IMR-90 (cell line): ENCODE measurements around the gene B3GNT5. TPM values are rescaled to one million over a fixed set of nuclear protein-coding genes. Genes with fewer than 3 reads are reported as not detected.

ENCODE experiments used
- ATAC-seq: fragments of 200-7000 bp; cut with Tn5 transposase; 2 replicates; pipeline ENCODE4 v1.9.1; 2020; ENCODE audit warnings: low read depth, mild to moderate bottlenecking, moderate library complexity
- BruUV-seq: library from RNA; stranded (reverse); fragments of 400-500 nt; replicated peaks from 2 replicates; lab custom pipeline; 2021; lab: Mats Ljungman, UMichigan
- CTCF ChIA-PET: fragments of 300-600 bp; formaldehyde crosslinking; extraction: SDS; loops from one replicate; lab custom pipeline; 2021; ENCODE audit warnings: antibody characterized with exemption; lab: Yijun Ruan, JAX
- POLR2A ChIA-PET: fragments of 300-600 bp; sonication (Branson Sonifier 250); formaldehyde crosslinking; loops from one replicate; lab custom pipeline; 2022; ENCODE audit warnings: antibody characterized with exemption; ENCODE audit not compliant: unreplicated experiment; lab: Charles Lee
- DNase-seq: peaks from one replicate; pipeline ENCODE4 v3.0.0; 2013
- H2AFZ ChIP-seq: replicated peaks from 2 replicates; pipeline ENCODE3; 2013; ENCODE audit warnings: low read length, mild to moderate bottlenecking; ENCODE audit not compliant: poor library complexity
- H2AK5ac ChIP-seq: 2 replicates; pipeline ENCODE4 v1.6.1; 2013; ENCODE audit warnings: low read depth, low read length, inconsistent platforms
- H2AK9ac ChIP-seq: replicated peaks from 2 replicates; pipeline ENCODE3; 2013; ENCODE audit warnings: mild to moderate bottlenecking, low read depth, low read length, moderate library complexity; ENCODE audit not compliant: poor library complexity
- H2BK120ac ChIP-seq: 2 replicates; pipeline ENCODE4 v1.6.1; 2013; ENCODE audit warnings: low read depth, low read length, inconsistent platforms
- H2BK15ac ChIP-seq: 3 replicates; pipeline ENCODE4 v1.6.1; 2013; ENCODE audit warnings: low read depth, low read length, inconsistent platforms
- H2BK20ac ChIP-seq: 2 replicates; pipeline ENCODE4 v1.6.1; 2013; ENCODE audit warnings: low read depth, mild to moderate bottlenecking, inconsistent platforms, low read length, moderate library complexity
- H2BK5ac ChIP-seq: 2 replicates; pipeline ENCODE4 v1.6.1; 2013; ENCODE audit warnings: mild to moderate bottlenecking, low read depth, low read length, inconsistent platforms; ENCODE audit not compliant: poor library complexity, severe bottlenecking
- H3K14ac ChIP-seq: replicated peaks from 2 replicates; pipeline ENCODE4 v1.6.1; 2013; ENCODE audit warnings: low read depth, low read length, inconsistent platforms
- H3K18ac ChIP-seq: 2 replicates; pipeline ENCODE4 v1.6.1; 2013; ENCODE audit warnings: low read depth, low read length, control low read depth
- H3K23ac ChIP-seq: 2 replicates; pipeline ENCODE4 v1.6.1; 2013; ENCODE audit warnings: low read depth, low read length, inconsistent platforms
- H3K27ac ChIP-seq: 2 replicates; pipeline ENCODE4 v1.5.1; 2013; ENCODE audit warnings: mild to moderate bottlenecking, control low read depth, low read length; ENCODE audit not compliant: insufficient read depth
- H3K27me3 ChIP-seq: 2 replicates; pipeline ENCODE4 v1.6.1; 2013; ENCODE audit warnings: low read length; ENCODE audit not compliant: control insufficient read depth, insufficient read depth
- H3K36me3 ChIP-seq: 2 replicates; pipeline ENCODE4 v1.6.1; 2013; ENCODE audit warnings: low read length, mixed read lengths; ENCODE audit not compliant: control insufficient read depth, insufficient read depth
- H3K4ac ChIP-seq: 2 replicates; pipeline ENCODE4 v1.6.1; 2013; ENCODE audit warnings: low read depth, low read length, inconsistent platforms
- H3K4me1 ChIP-seq: 2 replicates; pipeline ENCODE4 v1.6.1; 2013; ENCODE audit warnings: low read length, mixed read lengths; ENCODE audit not compliant: control insufficient read depth, insufficient read depth
- H3K4me2 ChIP-seq: 2 replicates; pipeline ENCODE4 v1.6.1; 2013; ENCODE audit warnings: low read depth, mild to moderate bottlenecking, control low read depth, low read length, moderate library complexity
- H3K4me3 ChIP-seq: 2 replicates; pipeline ENCODE4 v1.5.1; 2013; ENCODE audit warnings: low read depth, mild to moderate bottlenecking, control low read depth, low read length, moderate library complexity; ENCODE audit not compliant: insufficient read depth
- H3K56ac ChIP-seq: 2 replicates; pipeline ENCODE4 v1.6.1; 2013; ENCODE audit warnings: low read length, inconsistent platforms; ENCODE audit not compliant: insufficient read depth; ENCODE audit errors: extremely low read depth
- H3K79me1 ChIP-seq, 2 experiments: 2 replicates each; pipeline ENCODE4 v1.6.1; 2013; ENCODE audit warnings: low read length in 2 of 2, inconsistent platforms in 1 of 2, low read depth in 1 of 2
- H3K9ac ChIP-seq: 2 replicates; pipeline ENCODE4 v1.6.1; 2013; ENCODE audit warnings: low read depth, low read length, control low read depth
- H3K9me1 ChIP-seq: 2 replicates; pipeline ENCODE4 v1.6.1; 2013; ENCODE audit warnings: low read length, inconsistent platforms; ENCODE audit not compliant: insufficient read depth
- H3K9me3 ChIP-seq: 2 replicates; pipeline ENCODE4 v1.6.1; 2013; ENCODE audit warnings: low read length; ENCODE audit not compliant: control insufficient read depth, insufficient read depth
- H4K20me1 ChIP-seq: 2 replicates; pipeline ENCODE4 v1.6.1; 2013; ENCODE audit warnings: low read length, inconsistent platforms; ENCODE audit not compliant: insufficient read depth
- H4K5ac ChIP-seq: 2 replicates; pipeline ENCODE4 v1.6.1; 2013; ENCODE audit warnings: mild to moderate bottlenecking, low read depth, low read length, control low read depth
- H4K8ac ChIP-seq, 2 experiments: 2 replicates each; pipeline ENCODE4 v1.6.1; 2013; ENCODE audit warnings: low read depth in 2 of 2, low read length in 2 of 2, control low read depth in 1 of 2, inconsistent platforms in 1 of 2
- H4K91ac ChIP-seq: 2 replicates; pipeline ENCODE4 v1.6.1; 2013; ENCODE audit warnings: low read depth, low read length, inconsistent platforms; ENCODE audit not compliant: insufficient read depth
- BHLHE40 ChIP-seq: fragments of 150-350 bp; IDR thresholded peaks from 2 replicates; pipeline ENCODE4 v1.6.1; 2016; ENCODE audit warnings: mild to moderate bottlenecking, low read depth, low read length
- CEBPB ChIP-seq: IDR thresholded peaks from 2 replicates; pipeline ENCODE4 v1.6.1; 2012; ENCODE audit warnings: low read depth, low read length, improper control_type of control experiment
- CHD1 ChIP-seq: IDR thresholded peaks from 2 replicates; pipeline ENCODE4 v1.6.1; 2012; ENCODE audit warnings: low read depth, low read length, improper control_type of control experiment
- CTCF ChIP-seq: conservative IDR thresholded peaks from 2 replicates; pipeline ENCODE4 v1.5.1; 2012; ENCODE audit warnings: mild to moderate bottlenecking, low read depth, low read length, improper control_type of control experiment
- ELK1 ChIP-seq: fragments of 150-350 bp; IDR thresholded peaks from 2 replicates; pipeline ENCODE4 v1.6.1; 2016; ENCODE audit warnings: low read depth, mild to moderate bottlenecking, low read length, moderate library complexity, borderline replicate concordance
- FOS ChIP-seq: fragments of 150-350 bp; IDR thresholded peaks from 2 replicates; pipeline ENCODE4 v1.6.1; 2016; ENCODE audit warnings: low read depth, low read length
- MAFK ChIP-seq: IDR thresholded peaks from 2 replicates; pipeline ENCODE4 v1.6.1; 2012; ENCODE audit warnings: low read depth, low read length, improper control_type of control experiment
- MXI1 ChIP-seq: IDR thresholded peaks from 2 replicates; pipeline ENCODE4 v1.6.1; 2012; ENCODE audit warnings: low read depth, mild to moderate bottlenecking, low read length, moderate library complexity, borderline replicate concordance
- NFE2L2 ChIP-seq: fragments of 150-350 bp; IDR thresholded peaks from 2 replicates; pipeline ENCODE4 v1.6.1; 2016; ENCODE audit warnings: low read depth, mild to moderate bottlenecking, low read length
- POLR2A ChIP-seq: IDR thresholded peaks from 2 replicates; pipeline ENCODE4 v1.6.1; 2012; ENCODE audit warnings: mild to moderate bottlenecking, low read depth, low read length
- RAD21 ChIP-seq: IDR thresholded peaks from 2 replicates; pipeline ENCODE4 v1.6.1; 2012; ENCODE audit warnings: low read length, improper control_type of control experiment
- RCOR1 ChIP-seq: IDR thresholded peaks from 2 replicates; pipeline ENCODE4 v1.6.1; 2012; ENCODE audit warnings: mild to moderate bottlenecking, low read length, improper control_type of control experiment; ENCODE audit not compliant: insufficient replicate concordance
- RFX5 ChIP-seq: IDR thresholded peaks from 2 replicates; pipeline ENCODE4 v1.8.0; 2012; ENCODE audit warnings: low read depth, mild to moderate bottlenecking, low read length, moderate library complexity
- SMC3 ChIP-seq: fragments of 150-350 bp; IDR thresholded peaks from 2 replicates; pipeline ENCODE4 v1.6.1; 2016; ENCODE audit warnings: low read depth, mild to moderate bottlenecking, antibody characterized with exemption, low read length, moderate library complexity
- USF2 ChIP-seq: fragments of 150-350 bp; IDR thresholded peaks from 2 replicates; pipeline ENCODE4 v1.6.1; 2017; ENCODE audit warnings: mild to moderate bottlenecking, antibody characterized with exemption, low read length, low read depth
- WGBS, 2 experiments: methylation state at CpG; one replicate each; pipeline versions ENCODE4 v1.1.5 to v1.1.7; 2013; ENCODE audit warnings: missing lambda C conversion rate in 2 of 2; ENCODE audit not compliant: insufficient read length in 1 of 2; ENCODE audit errors: extremely low coverage in 2 of 2; 5-methylcytosine and 5-hydroxymethylcytosine counted together
- dilution Hi-C: fragments of 300-500 bp; cut with HindIII; formaldehyde crosslinking; loops from one replicate; pipeline ENCODE4 v1.14.3; 2018; ENCODE audit warnings: low sequenced_read_pairs; ENCODE audit not compliant: unreplicated experiment
- in situ Hi-C: fragments of 300-500 bp; cut with MboI; formaldehyde crosslinking; loops from 3 replicates; pipeline ENCODE4 v1.14.3; 2019; ENCODE audit warnings: low sequenced_read_pairs, inconsistent platforms, mixed read lengths
- intact Hi-C: fragments of 100-400 bp; cut with micrococcal nuclease; formaldehyde crosslinking; loops from 2 replicates; pipeline ENCODE4 v1.10.0; 2022
- polyA plus RNA-seq, 3 experiments: library from polyadenylated mRNA; depleted of rRNA; stranded (reverse); fragments of >200 nt; gene quantifications; 2 replicates each; pipeline ENCODE4 v1.2.3, GENCODE V29; 2012; ENCODE audit warnings: low replicate concordance in 1 of 3
- total RNA-seq: library from RNA; depleted of rRNA; stranded (reverse); fragments of >200 nt; gene quantifications from 2 replicates; pipeline ENCODE4 v1.2.3, GENCODE V29; 2012

B3GNT5 gene
- total and polyA plus RNA-seq, 2 of the 4 experiments (the other 2 are of a cell fraction): 1.6 to 3.4 TPM

GRCh38 chr3:183249006-183249718, 3.9 kb upstream of the B3GNT5 start:
- H2BK15ac ChIP-seq: no peak overlapping the region
- H3K4me3 ChIP-seq: no peak overlapping the region
- H3K79me1 ChIP-seq: no peaks in the 10 kb centered on the region
- no peak for TF ChIP-seq MXI1
- TF ChIP-seq SMC3: no peak
- no peak for TF ChIP-seq NFE2L2
- TF ChIP-seq ELK1: no peak
- no peak for TF ChIP-seq MAFK
- TF ChIP-seq CEBPB: no peak
- TF ChIP-seq RFX5: no peak
- no peak for TF ChIP-seq CHD1
- no peak for TF ChIP-seq POLR2A
- no peak for TF ChIP-seq RCOR1
- no peak for TF ChIP-seq FOS
- TF ChIP-seq RAD21: no peak
- no peak for TF ChIP-seq BHLHE40
- no peak for TF ChIP-seq USF2
- TF ChIP-seq CTCF: no peak
- H3K14ac ChIP-seq: no peak overlapping the region
- no peak overlapping the region for H3K23ac ChIP-seq
- H3K18ac ChIP-seq: no peak overlapping the region
- DNase-seq (no peak), ATAC-seq (no peak)
- no peak overlapping the region for H4K91ac ChIP-seq
- H2AK9ac ChIP-seq: peak overlapping the region; percentile 13
- intact Hi-C loops (no loop called here), dilution Hi-C loops (no loop called here), in situ Hi-C loops (no loop called here)
- H4K20me1 ChIP-seq: no peaks in the 10 kb centered on the region
- H2BK5ac ChIP-seq: no peak overlapping the region
- H2AK5ac ChIP-seq: no peak overlapping the region
- H3K4me1 ChIP-seq: no peaks in the 10 kb centered on the region
- H3K27ac ChIP-seq: no peak overlapping the region
- no peaks in the 10 kb centered on the region for H3K36me3 ChIP-seq
- no peak overlapping the region for H2BK120ac ChIP-seq
- CTCF ChIA-PET: no interaction called here
- H3K9me1 ChIP-seq: no peaks in the 10 kb centered on the region
- H3K4me2 ChIP-seq: no peak overlapping the region
- no peaks in the 10 kb centered on the region for H3K9me3 ChIP-seq
- peak overlapping the region; percentile 6 for H2AFZ ChIP-seq
- H3K56ac ChIP-seq: no peak overlapping the region
- no peak overlapping the region for H2BK20ac ChIP-seq
- H3K27me3 ChIP-seq: peaks cover 35% of the 10 kb centered on the region
- no peak overlapping the region for H4K8ac ChIP-seq
- no peak overlapping the region for H3K4ac ChIP-seq
- H4K5ac ChIP-seq: no peak overlapping the region
- POLR2A ChIA-PET: no interaction called here
- WGBS, 2 experiments: 100% methylated on average over 1 of the region's 6 CpGs; no CpG with 5 or more reads in 1 of the 2 experiments
- no TSS peak for BruUV-seq
- no peak overlapping the region for H3K9ac ChIP-seq
